Effector CD4-positive, alpha-beta T cell (primary cell): Measurements from ENCODE around the gene NUDT16.

Experiments
- DNase-seq: peaks from one replicate; pipeline ENCODE4 v3.0.0-alpha.2; 2020

Gene NUDT16

DNA sequence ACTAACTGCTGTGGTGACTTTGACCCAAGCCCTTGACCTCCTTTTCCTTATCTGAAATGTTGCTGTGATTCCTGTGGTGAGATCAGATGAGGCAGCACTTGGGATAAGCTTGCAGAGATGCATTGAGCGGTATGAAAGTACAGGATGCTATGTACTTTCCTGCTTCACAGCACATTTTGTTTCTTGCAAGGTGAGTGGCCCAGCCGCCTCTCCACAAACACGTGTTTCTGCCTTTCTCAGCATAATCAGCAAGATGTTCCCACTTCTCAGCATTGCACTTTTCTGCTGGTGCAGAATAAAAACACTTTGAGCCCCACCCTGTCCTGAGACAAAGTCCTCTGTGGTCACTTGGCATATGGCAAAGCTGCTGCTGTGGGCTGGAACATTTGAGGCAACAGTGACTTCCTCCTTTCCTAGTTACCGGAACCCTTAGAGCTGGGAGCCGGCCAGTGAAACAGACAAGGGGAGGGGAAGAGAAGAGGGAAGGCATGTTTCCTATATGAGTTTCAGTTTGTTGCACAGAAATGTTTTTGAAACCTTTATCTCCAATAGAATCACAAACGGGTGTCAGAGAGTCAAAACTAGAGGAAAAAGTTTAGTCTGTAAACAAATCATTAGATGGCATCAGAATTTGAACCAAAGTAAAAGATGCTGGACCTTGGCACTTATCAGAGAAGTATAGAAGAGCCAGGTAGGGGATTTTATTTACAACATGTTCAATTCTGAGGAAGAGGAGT is 5.0 kb downstream of the NUDT16 start:
- DNase-seq = no peak

DNA sequence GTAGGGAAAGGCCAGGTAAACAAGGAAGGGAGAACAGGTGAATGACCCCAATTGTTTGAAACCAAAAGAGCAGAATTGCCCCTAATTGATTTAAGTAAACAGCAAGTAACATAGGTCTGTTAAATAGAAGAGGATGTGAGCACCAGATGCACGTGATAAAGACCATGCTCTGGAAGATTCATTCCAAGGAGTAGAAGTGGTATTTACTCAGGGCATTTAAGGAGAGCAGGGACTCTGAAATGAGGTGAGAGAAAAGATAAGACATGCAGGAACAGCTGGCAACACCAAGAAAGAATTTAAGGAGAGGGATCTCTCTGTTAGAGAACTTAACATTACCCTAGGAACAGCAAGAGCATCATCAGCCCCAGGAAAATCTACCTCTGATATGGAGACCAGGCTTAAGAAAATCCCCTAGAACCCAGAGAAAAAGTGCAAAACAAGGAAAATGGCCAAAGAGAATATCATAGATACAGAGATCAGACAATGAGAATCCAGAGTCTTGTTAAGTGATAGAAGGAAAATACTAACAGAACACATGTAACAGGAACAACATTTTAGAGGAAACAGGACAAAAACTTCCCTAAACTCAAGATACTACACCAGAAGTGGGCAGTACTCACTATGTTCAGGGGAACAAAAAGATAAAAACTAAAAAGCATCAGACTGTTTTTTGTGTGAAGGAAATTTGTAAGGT is 6.4 kb downstream of the NUDT16 start:
- DNase-seq = no peak

DNA sequence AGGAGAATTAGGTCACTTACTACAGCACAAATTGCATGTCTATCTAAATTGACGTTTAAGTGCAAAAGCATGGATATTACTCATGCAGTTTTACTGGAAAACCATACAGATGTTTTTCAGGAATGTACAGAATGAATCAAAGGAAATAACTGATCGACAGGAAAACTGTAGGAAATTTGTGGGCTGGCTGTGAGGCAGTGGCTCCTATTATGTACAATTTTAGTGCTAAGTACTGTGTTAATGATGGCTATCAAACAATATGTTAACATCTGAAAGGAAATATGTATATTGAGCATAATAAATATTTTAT is 6.9 kb downstream of the NUDT16 start:
- no peak for DNase-seq

DNA sequence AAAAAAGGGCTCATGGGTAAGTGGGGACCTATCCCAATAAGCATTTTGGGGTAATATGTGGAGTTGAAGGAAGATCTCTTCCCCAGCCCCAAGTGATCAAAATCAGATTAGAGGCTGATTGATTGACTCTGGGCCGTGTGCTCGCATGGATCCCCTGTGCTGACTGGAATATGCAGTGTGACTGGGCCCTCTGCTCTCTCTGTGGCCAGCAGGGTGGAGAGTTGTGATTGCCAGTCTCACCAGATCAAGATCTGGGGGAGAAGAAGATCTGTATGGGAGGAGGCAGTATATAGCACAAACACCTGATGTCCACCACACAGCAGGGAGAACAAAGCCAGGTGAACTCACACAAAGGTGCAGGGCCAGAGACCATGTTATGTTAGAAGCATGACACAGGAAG is 8.8 kb downstream of the NUDT16 start:
- DNase-seq = no peak

DNA sequence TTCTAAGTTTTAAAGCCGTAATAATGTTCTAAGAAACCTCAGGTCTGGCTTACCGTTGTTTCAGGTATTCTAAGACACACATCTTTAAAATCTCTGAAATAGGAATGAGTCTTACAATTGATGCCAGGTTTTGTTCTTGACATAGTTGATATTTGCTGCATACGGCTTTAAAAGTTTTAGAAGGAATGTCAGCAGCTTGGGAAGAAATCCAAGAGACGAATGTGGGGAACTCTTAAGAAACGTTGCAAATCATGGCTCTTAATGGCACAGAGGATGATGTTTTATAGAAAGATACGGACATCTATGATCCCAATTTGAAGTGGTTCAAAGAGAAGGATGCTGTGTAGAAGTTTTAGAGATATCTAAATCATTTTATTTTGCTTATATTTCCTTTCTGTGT is 11.5 kb downstream of the NUDT16 start:
- DNase-seq = no peak

DNA sequence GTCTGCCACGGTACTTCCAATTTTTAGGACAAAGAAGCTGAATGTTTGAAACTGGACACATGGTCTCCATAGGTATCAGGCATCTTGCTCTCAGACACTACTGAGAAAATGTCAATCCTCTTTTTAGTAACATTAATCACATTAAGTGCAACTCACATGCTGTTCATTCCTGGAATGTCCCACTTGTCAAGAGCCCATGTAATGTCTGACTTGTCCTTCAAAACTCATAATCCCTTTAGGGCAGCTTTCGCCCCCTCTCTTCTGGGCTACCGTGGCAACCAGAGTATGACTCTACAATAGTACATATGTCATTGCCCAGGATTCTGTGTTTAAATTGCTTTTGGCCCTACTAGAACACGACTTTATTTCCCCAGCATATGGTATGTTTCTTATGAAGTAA is 12.3 kb downstream of the NUDT16 start:
- DNase-seq = no peak

DNA sequence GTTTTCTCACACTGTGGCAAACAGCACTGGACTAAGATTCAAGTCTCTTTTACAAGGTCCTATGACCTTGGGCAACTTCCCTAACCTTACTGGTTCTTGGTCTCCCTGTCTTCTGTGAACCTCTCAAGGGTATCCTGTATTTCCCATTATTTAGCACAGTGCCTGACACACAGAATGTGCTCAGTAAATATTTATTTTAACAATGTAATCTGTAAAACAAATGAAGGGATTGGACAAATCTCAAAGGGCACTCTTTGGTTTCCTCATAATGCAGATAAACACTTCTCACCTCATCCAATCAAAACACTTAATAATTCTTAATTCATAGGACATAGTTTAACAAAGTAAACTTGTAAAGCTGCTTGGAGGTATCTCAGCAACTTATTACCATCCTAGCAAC is 12.8 kb downstream of the NUDT16 start:
- no peak for DNase-seq

DNA sequence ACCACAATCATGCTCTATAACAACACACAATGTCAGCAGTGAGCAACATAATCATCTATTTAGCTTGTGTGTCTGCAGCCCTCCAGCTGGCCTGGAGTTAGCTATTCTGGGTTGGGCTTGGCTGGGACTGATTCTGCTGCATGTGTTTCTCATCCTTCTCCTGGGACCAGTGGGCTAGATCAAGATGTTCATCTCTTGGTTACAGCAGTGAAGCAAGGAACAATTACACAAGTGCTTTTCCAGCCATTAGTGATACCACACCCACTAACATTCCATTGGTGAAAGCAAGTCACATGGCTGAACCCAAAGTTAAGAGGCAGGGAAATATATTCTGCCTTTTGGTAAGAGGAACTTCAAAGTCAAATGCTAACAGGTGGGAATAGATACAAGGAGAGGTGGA is 14.6 kb downstream of the NUDT16 start:
- no peak for DNase-seq

DNA sequence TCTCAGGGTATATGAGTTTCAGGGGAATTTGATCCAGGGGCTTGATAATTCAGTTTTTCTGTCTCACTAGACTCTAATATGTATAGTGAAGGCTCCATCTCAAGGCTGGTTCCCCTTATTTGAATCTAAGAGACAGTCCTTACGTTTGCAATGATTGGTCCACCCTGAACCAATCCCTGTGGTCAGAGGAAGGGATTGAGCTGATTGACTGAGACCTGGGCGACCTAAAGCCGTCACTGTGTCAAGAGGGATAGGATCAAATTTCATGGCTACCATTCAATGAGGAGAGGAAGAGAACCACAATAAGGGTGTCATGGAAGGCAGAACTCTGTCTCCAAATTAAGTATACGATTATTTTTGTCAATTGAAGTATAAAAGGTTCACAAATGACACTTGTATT is 16.3 kb downstream of the NUDT16 start:
- DNase-seq = no peak

DNA sequence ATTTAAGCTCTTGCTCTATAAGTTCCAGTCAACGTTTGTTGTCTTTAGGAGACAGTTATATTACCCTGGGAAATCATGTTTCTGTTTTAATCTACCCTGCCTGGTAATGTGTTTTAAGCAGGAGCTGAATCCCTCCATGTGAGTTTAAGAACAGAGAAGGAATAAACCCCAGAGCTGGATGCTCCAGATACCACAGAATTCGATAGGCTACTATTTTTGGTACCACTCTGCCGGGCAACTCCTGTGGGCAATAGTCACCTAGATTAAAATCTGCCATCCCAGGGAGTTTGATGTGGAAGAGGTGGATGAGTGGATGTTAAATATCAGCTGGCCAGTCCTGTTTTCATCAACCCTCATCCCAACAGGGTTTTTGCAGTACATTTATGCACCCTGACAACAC is 20.4 kb downstream of the NUDT16 start:
- DNase-seq = no peak

DNA sequence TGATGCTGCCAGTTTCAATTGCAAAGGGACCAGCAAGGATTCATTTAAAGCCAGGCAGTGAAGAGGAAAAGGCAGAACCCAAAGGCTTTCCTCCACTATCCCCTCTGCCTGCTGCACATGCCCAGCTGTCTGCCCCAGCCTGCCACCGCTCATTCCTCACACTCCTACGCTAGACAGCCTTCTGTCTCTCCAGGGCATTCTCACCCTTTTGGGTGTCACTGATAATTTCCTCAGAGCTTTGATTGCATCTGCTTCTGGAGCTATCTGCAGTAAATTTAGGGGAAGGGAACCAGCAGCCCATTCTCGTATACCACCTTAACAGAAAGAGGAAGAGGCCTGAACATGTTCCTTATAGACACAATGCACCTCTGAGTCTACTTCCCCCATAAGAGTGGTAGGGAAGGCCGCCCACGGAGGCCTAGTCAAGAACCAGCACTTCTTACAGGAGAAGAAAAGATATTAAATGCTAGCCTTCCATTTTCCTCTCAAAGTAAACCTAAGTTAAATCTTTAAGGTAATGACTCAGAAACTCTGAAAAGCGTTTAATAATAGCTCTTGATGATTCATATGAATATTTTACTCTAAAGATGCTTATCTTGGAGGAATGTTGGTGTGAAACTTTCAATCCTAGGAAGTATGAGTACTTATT is 20.9 kb downstream of the NUDT16 start:
- DNase-seq = no peak

DNA sequence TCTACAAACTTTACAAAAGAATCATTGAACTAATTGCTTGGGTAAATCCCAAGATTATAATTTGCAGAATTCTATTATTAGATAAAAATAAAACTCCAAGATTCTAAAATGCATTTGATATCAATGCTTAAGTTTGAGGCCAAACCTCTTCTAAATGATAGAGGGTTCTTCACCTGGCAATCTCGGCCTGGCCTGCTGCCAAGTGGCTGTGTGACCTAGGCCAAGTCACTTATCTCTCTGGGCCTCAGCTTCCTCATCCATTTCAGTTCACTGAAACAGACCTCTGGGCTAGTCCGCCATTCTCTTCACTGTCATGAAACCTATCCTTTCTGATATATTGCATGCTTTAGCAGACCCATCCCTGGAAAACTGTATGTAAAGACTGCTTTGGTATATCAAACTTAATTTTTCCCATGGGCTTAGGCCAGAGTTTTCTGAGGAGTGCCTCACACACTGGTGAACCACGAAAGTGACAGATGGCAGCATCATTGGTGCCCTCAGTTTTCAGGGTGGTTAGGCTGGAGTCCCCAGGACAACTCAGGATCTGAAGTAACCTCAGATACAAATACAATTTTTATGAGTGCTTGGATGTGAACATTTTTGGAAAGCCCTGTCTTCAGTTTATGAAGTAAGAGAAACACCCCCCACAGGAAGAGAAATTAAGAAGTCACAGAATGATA is 21.8 kb downstream of the NUDT16 start:
- no peak for DNase-seq

DNA sequence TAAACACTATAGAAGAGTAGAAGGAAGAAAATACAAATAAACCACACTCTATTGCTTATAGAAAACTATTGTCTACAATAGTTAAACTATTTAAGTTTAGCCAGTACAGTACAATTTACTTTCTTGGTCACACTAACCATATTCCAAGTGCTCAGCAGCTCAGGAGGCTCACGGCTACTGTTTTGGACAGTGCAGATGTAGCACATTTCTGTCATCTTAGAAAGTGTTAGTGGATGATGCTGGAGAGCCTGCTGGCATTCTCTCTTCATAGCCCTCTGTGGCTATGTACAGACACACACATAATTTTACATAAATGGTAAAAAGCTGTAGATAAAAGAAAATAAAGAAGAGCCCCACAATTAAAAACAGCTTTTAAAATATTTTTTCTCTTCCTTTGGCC is 23.8 kb downstream of the NUDT16 start:
- DNase-seq = no peak

DNA sequence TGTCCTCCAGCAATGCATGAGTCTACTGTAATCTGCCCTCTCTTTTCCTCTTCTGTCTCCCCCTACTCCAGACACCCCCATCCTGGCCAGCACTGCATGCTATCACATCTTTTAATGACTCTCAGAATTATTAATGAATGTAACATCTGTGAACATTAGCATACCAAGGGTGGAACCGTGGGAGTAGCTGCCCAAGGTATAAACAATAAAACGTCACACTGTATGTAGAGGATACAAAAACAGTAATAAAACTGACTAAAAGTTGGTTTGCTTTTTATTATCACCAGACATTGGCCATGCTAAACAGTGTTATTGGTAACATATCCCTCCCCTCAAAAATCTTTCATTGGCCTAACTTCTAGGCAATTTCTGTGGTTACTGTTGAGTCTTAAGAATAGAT is 24.7 kb downstream of the NUDT16 start:
- no peak for DNase-seq

DNA sequence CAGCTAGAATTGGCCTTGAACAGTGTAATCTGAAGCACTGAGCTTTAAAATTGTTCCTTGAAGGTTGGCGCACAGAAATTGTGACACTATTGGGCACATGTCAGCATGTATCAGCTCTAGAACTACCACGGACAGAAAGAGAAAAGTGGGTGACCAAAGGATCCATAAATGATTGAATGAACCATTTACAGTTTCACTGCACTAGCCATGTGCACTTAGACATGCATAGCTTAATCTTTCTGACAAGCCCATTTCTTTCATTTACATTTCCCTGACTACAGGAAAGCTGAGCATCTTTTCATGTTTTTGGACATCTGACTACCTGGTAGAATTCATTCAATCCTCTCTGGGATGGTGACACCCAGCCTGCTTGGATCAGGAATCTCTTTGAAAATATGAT is 36.2 kb downstream of the NUDT16 start:
- no peak for DNase-seq

DNA sequence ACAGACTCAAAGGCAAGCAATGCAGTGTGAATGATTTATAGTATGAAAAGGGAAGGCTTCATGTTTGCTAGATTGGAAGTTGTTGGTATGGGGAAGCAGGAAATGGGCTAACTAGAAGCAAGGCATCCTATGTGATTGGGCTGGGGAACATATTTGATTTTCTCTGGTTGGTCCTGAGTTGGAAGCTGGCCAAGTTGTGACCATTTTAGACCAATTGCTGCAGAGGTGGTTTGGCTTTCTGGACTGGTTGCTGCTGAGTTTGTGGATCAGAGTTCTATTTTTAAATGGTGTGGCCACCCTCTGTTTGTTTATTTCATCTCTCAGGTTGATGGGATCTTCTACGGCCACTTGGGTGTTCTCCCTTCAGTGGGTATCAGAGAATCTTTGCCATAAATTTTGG is 39.7 kb downstream of the NUDT16 start:
- no peak for DNase-seq

DNA sequence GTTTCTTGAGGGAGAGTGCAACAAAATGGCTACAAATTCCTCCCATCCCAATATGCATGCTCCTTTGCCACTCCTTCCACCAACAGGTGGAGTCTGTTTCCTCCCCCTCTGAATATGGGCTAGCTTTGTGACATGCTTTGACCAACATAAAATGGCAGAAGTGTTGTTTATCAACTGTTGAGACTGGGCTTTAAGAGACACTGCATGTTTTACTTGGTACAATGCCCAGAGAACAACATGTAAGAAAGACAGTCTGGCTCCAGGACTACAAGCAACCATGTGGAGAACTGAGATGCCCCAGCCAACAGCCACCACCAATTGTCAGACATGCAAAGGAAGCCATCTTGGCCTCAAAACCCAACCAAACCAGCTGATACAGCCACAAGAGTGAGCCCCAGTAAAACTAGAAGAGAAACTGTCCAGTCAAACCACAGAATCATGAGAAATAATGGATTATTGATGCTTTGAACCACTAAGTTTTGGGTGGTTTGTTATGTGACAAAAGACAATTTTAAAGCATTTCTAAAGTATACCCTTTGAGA is 40.5 kb downstream of the NUDT16 start:
- no peak for DNase-seq

DNA sequence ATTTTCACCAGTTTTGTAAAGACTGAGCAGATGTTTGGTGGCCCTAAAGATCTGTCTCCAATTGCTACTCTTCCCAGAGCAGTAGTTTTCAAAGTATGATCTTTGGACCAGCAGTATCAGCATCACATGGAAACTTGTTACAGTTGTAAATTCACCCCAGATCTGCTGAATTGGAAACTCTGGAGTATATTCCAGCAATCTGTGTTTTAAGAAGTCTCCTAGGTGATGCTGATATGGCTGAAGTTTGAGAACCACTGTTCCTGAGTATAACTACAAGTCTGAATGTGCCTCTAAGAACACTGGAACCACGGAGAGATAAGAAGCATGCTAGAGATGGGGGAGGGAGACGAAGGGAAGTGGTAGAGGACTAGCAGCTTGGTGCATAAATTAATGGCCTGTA is 45.7 kb downstream of the NUDT16 start:
- no peak for DNase-seq

DNA sequence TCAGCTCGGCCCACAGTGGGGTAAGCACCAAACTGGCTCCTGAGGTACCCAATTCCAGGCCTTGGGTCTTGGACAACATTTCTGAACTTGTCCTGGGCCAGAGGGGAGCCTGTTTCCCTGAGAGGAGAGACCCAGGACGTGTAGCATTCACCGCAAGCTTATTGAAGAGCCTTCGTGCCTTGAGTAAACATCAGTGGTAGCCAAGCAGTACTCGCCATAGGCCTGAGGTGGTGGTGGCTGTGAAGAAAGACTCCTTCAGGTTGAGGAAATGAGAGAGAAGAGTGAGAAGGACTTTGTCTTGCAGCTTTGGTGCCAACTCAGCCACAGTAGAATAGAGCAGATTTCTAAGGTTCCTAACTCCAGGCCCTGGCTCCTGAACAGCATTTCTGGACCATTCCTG is 50.2 kb downstream of the NUDT16 start:
- no peak for DNase-seq

DNA sequence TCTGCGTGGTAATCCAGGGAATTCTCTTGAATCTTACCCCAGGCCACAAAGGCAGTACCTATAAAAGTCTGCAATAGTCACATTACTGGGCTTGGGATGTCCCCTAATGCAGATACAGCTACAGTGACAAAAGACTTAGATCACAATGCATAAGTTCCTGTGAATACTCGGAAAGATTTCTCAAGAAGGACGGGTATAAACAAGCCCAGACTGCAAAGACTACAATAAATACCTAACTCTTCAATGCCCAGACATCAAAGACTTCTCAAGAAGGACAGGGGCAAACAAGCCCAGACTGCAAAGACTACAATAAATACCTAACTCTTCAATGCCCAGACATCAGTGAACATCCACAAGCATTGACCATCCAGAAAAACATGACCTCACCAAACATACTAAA is 50.9 kb downstream of the NUDT16 start:
- no peak for DNase-seq

DNA sequence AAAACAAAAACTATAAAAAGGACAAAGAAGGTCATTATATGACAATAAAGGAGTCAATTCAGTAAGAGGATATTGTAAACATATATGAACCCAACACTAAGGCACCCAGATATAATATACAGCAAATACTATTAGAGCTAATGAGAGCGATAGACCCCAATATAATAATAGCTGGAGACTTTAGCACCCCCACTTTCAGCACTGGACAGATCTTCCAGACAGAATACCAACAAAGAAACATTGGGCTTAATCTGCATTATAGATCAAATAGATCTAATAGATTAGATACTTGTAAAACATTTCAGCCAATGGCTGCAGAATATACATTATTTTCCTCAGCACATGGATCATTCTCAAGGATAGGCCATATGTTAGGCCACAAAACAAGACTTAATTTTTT is 53.4 kb downstream of the NUDT16 start:
- no peak for DNase-seq
